Measurements from ENCODE around the gene PKD1L1.
"Not testable (repeated sequence)": the region's sequence is repeated elsewhere in the genome, so short reads cannot be mapped to it uniquely, and the experiment has no call there.

Gene PKD1L1

GRCh38 chr7:47937065-47937687 is 11.1 kb downstream of the PKD1L1 start:
- no peak for FAIRE-seq

GRCh38 chr7:47936323-47936722 is 11.9 kb downstream of the PKD1L1 start:
- FAIRE-seq, result no peak

GRCh38 chr7:47935336-47935735 is 12.9 kb downstream of the PKD1L1 start:
- FAIRE-seq, result no peak

GRCh38 chr7:47934831-47935230 is 13.4 kb downstream of the PKD1L1 start:
- FAIRE-seq, result no peak

GRCh38 chr7:47933215-47933614 is 15.1 kb downstream of the PKD1L1 start:
- no peak for FAIRE-seq

- FAIRE-seq, result no peak
Measured at GRCh38 chr7:47932466-47933037, 15.7 kb downstream of the PKD1L1 start.

- FAIRE-seq, result no peak
Measured at GRCh38 chr7:47932016-47932415, 16.2 kb downstream of the PKD1L1 start.

GRCh38 chr7:47931005-47932004 is 17.0 kb downstream of the PKD1L1 start:
- no peak for FAIRE-seq

- no peak for FAIRE-seq
Measured at GRCh38 chr7:47924266-47924665, 24.0 kb downstream of the PKD1L1 start.

GRCh38 chr7:47923081-47923875 is 25.0 kb downstream of the PKD1L1 start:
- FAIRE-seq, result not testable (repeated sequence)

- not testable (repeated sequence) for FAIRE-seq
Measured at GRCh38 chr7:47916514-47916913, 31.8 kb downstream of the PKD1L1 start.

- FAIRE-seq, result no peak
Measured at GRCh38 chr7:47915616-47915976, 32.7 kb downstream of the PKD1L1 start.

GRCh38 chr7:47914717-47915615 is 33.3 kb downstream of the PKD1L1 start:
- no peak for FAIRE-seq

- no peak for FAIRE-seq
Measured at GRCh38 chr7:47912332-47912731, 35.9 kb downstream of the PKD1L1 start.

GRCh38 chr7:47908720-47909119 is 39.5 kb downstream of the PKD1L1 start:
- FAIRE-seq, result no peak

- FAIRE-seq, result no peak
Measured at GRCh38 chr7:47907981-47908616, 40.2 kb downstream of the PKD1L1 start.

- FAIRE-seq, result no peak
Measured at GRCh38 chr7:47906883-47907282, 41.4 kb downstream of the PKD1L1 start.

- FAIRE-seq, result no peak
Measured at GRCh38 chr7:47905076-47905920, 43.0 kb downstream of the PKD1L1 start.

GRCh38 chr7:47902013-47902412 is 46.3 kb downstream of the PKD1L1 start:
- FAIRE-seq, result no peak

GRCh38 chr7:47901542-47901941 is 46.7 kb downstream of the PKD1L1 start:
- FAIRE-seq, result no peak

Data from colon (tissue), 2 donors.